Mucosa of rectum (tissue), 2 donors: Measurements from ENCODE around the gene USB1.

ENCODE experiments used
- H3K27ac ChIP-seq, 2 donors: one replicate each; pipeline ENCODE4 v1.7.0; 2013; ENCODE audit warnings: inconsistent platforms in 2 of 2, low read depth in 2 of 2, low read length in 2 of 2
- H3K27me3 ChIP-seq, 2 donors: one replicate each; pipeline ENCODE4 v1.7.0; 2013; ENCODE audit warnings: low read length in 2 of 2; ENCODE audit not compliant: control insufficient read depth in 2 of 2, insufficient read depth in 2 of 2
- H3K36me3 ChIP-seq, 2 donors: one replicate each; pipeline ENCODE4 v1.7.0; 2013; ENCODE audit warnings: low read length in 2 of 2; ENCODE audit not compliant: control insufficient read depth in 2 of 2, insufficient read depth in 2 of 2
- H3K4me1 ChIP-seq, 2 donors: one replicate each; pipeline ENCODE4 v1.7.0; 2013; ENCODE audit warnings: low read length in 2 of 2, mild to moderate bottlenecking in 1 of 2; ENCODE audit not compliant: control insufficient read depth in 2 of 2, insufficient read depth in 2 of 2
- H3K4me3 ChIP-seq, 2 donors: one replicate each; pipeline ENCODE4 v1.7.0; 2013; ENCODE audit warnings: low read length in 2 of 2
- H3K9ac ChIP-seq, 2 donors: one replicate each; pipeline ENCODE4 v1.7.0; 2013; ENCODE audit warnings: low read length in 2 of 2, low read depth in 1 of 2, mild to moderate bottlenecking in 1 of 2
- H3K9me3 ChIP-seq, 2 donors: one replicate each; pipeline ENCODE4 v1.7.0; 2013; ENCODE audit warnings: low read length in 2 of 2; ENCODE audit not compliant: control insufficient read depth in 2 of 2
- donor health status: healthy.
- donor health status: Normal muscosa, but diverticular disease.

The USB1 gene

DNA sequence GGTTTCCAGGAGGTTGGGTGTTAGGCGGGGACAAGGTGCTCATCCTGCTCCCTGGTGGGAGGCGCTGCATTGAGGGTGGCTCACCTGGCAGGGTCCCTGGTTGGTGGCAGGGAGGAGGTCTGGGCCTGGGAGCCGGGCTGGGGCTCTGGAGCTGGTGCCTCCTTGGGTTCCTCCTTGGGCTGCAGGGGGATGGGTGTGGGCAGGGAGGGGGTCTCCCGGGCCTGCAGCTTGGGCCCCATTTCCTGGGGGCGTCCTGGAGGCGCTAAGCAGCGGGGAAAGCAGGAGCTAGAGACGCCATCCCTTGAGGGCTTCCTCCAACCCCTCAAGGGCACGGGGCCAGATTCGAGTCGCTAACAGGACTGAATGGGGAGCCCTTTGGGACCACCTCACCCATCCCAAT, 41.4 kb upstream of the USB1 start:
- Histone ChIP-seq H3K9me3 (no peaks in the 10 kb centered on the region), H3K4me1 (no peaks in the 10 kb centered on the region), H3K27me3 (no peaks in the 10 kb centered on the region), H3K27ac (no peak overlapping the region), H3K4me3 (no peak overlapping the region), H3K36me3 (no peaks in the 10 kb centered on the region), H3K9ac (no peak overlapping the region)

DNA sequence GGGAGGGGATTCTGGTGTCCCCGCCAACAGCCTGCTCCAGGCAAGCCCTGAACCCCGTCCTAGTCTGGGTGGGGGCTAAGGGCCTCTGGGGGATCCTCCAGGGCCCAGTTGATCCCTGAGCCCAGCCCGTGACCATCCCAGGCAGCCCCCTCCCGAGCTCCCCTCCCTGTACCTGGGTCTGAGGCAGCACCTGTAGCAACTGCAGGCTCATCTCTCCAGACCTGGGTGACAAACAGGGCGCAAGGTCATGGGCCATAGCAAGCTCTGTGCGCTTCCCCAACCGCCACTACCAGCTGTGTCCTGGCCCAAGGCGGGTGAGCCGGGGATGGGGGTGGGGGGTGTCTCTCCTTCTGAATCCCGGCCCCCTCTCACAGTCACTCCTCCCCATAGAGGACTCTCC, 40.9 kb upstream of the USB1 start:
- Histone ChIP-seq H3K4me1 (no peaks in the 10 kb centered on the region), H3K36me3 (no peaks in the 10 kb centered on the region), H3K4me3 (no peak overlapping the region)

DNA sequence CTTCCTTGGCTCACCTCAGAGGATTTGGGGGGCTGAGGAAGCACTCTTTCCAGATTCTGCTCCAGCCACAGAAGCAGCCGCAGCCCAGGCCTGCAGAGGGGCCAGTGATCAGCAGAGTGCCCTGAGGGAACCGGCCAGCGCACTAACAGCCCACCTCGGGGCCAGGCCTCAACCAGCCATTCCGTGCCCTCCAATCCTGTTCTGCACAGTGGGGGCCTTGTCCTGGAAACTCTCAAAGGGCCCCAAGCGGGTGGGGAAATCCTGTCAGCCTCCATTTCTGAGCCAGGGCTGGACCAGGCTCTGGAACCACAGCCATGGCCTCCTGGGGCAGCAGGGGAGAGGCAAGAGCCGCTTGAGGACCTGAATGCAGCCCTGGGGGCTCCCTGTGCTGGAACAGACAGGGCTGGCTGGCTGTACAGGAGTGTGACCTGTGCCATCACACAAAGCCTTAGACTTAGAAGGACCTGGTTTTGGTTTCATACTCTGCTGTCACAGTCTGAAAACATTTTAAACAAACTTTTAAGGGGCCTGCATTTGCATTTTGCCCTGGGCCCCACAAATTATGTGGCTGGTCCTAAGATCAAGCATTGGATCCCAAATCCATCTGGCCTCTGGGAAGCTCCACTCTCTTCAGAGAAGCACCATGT, 40.3 kb upstream of the USB1 start:
- Histone ChIP-seq H3K9me3 (no peaks in the 10 kb centered on the region), H3K4me3 (no peak overlapping the region), H3K9ac (no peak overlapping the region), H3K36me3 (no peaks in the 10 kb centered on the region), H3K27ac (no peak overlapping the region), H3K4me1 (no peaks in the 10 kb centered on the region), H3K27me3 (no peaks in the 10 kb centered on the region)

More for the DNA sequence above, 40.9 kb upstream of the USB1 start:
- no peak overlapping the region for H3K27ac ChIP-seq
- no peaks in the 10 kb centered on the region for H3K9me3 ChIP-seq
- no peaks in the 10 kb centered on the region for H3K27me3 ChIP-seq
- no peak overlapping the region for H3K9ac ChIP-seq

DNA sequence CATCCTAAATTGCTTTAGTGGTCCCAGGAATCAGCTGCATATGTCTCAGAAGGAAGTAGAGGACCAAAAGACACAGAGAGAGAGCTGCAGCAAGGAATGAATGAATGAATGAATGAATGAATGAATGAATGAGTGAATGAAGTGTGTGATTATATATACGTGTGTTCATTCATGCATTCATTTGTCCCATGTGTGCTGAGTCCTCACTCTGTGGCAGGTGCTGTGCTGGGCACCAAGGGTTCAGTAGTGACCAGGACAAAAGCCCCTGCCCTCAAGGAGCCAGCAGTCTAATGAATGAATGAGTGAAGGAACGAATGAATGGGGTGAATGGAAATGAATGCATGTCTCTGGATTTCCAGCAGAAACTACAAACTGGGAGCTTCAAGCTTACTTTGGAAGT, 39.7 kb upstream of the USB1 start:
- Histone ChIP-seq H3K4me3 (no peak overlapping the region), H3K27ac (no peak overlapping the region), H3K9ac (no peak overlapping the region)

DNA sequence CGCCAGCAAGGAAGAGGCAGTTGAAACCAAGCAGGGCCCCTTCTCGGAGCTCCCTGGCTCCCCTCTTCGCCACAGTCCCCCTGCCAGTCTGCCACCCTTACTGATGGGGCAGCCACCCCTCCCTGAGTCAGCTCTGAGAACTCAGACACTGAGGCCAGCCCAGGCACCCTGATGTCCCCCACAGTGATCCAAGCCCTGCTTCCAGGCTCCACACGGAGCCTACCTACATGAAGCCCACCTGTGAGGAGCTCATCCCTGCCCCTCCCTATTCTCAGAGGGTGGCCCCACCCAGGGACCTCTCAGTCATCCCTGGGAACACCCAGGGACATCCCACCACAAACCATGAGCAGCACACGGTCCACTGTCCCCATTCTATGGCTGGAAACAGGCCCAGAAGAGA, 39.2 kb upstream of the USB1 start:
- H3K27ac ChIP-seq, result no peak overlapping the region
- H3K27me3 ChIP-seq, result no peaks in the 10 kb centered on the region
- H3K36me3 ChIP-seq, result no peaks in the 10 kb centered on the region
- H3K4me3 ChIP-seq, result no peak overlapping the region
- H3K9me3 ChIP-seq, result no peaks in the 10 kb centered on the region
- no peak overlapping the region for H3K9ac ChIP-seq
- H3K4me1 ChIP-seq, result no peaks in the 10 kb centered on the region

More for the DNA sequence above, 39.7 kb upstream of the USB1 start:
- Histone ChIP-seq H3K9me3 (no peaks in the 10 kb centered on the region), H3K27me3 (no peaks in the 10 kb centered on the region), H3K36me3 (no peaks in the 10 kb centered on the region), H3K4me1 (no peaks in the 10 kb centered on the region)

DNA sequence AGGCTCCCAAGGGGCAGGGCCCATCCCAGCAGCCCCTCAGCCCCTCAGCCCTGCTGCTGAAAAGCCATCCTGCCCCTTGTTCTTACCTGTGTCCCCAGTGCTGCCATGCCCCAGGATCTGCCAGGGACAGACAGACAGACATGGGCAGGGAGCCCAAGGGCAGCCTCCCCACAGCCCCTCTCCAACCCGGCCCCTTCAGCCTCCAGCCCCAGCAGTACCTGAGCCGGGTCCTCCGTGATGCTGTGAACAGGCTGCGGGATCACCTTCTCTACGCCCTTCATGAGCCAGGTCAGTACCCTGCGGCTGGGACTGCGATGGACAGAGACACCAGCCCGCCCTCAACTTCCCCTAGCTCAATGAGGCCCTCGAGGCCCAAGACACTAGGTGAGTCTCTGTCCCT, 38.5 kb upstream of the USB1 start:
- no peaks in the 10 kb centered on the region for H3K36me3 ChIP-seq
- no peaks in the 10 kb centered on the region for H3K4me1 ChIP-seq
- no peak overlapping the region for H3K27ac ChIP-seq
- no peak overlapping the region for H3K9ac ChIP-seq
- H3K4me3 ChIP-seq, result no peak overlapping the region
- no peaks in the 10 kb centered on the region for H3K9me3 ChIP-seq
- H3K27me3 ChIP-seq, result no peaks in the 10 kb centered on the region

DNA sequence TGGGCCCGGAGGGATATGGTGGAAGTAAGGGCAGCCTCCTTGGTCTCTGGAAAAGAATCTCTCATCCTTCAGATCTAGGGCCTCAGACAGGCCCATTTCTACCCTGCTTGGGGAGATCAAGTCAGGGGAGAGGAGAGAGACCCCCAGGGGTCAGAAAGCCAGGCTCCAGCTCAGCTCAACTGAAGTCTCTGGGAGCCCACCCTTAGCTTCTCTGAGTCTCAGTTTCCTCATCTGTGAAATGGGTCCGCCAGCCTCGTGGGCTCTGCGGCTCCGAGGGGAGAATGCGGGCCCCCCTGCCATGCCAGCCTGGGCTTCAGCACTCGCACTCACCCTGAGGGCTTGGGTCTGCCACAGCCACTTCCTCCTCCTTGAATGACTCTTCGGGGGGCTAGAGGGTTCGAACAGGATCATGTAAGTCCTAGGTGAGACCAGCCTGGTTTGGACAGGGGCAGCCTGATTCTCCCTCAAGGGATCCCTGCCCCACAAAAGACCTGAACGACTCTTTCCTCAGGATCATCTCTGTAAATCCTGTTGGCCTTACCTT, 37.0 kb upstream of the USB1 start:
- no peaks in the 10 kb centered on the region for H3K4me1 ChIP-seq
- no peaks in the 10 kb centered on the region for H3K9me3 ChIP-seq
- no peak overlapping the region for H3K9ac ChIP-seq
- H3K36me3 ChIP-seq, result no peaks in the 10 kb centered on the region
- H3K27ac ChIP-seq, result no peak overlapping the region
- H3K4me3 ChIP-seq, result no peak overlapping the region
- no peaks in the 10 kb centered on the region for H3K27me3 ChIP-seq

DNA sequence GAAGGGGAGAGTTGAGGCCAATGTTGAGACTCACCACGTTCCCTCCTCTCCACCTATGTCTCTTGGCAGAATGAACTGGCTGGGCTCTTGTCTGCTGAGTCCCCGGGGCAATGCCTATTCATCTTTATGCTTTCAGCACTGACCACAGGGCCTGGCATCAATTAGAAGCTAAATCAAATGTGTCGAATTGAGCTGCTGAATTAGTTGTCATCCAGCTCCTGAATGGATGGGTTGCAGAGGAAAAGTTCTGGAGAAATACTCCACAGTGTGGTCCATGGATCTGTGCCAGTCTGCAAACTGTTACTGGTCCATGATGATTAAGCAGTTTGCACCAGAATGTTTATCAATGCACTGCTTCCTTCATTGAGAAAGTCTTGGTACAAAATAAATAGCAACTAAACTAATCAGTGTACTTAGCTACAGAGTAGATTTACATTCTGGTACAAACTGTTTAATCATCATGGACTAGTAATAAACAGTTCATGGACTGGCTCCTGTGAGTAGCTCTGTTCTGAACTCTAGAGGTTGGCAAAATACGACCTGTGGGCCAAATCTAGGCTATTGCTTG, 34.9 kb upstream of the USB1 start:
- no peaks in the 10 kb centered on the region for H3K36me3 ChIP-seq
- no peaks in the 10 kb centered on the region for H3K4me1 ChIP-seq
- no peaks in the 10 kb centered on the region for H3K27me3 ChIP-seq
- H3K27ac ChIP-seq, result no peak overlapping the region
- no peaks in the 10 kb centered on the region for H3K9me3 ChIP-seq
- H3K4me3 ChIP-seq, result no peak overlapping the region
- no peak overlapping the region for H3K9ac ChIP-seq

DNA sequence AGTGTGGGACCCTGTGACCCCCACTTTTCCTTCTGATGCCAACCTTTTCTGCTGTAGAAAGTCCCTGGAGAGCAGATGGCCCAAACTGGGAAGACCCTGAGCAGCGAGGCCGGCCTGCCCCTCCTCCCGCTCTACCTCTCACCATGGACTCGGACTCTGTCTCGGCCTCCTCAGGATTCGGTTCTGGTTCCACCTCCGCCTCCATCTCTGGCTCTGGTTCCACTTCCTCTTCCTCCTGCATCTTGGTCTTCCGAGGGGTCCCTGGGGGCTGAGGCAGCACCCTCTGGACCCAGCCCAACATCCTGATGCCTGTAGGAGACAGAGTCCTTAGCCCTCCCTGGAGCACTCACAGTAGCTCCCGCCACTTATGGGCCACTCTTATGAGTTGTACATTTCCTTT, 34.2 kb upstream of the USB1 start:
- H3K9ac ChIP-seq, result no peak overlapping the region
- H3K27me3 ChIP-seq, result no peaks in the 10 kb centered on the region
- no peak overlapping the region for H3K4me3 ChIP-seq
- no peaks in the 10 kb centered on the region for H3K9me3 ChIP-seq
- no peaks in the 10 kb centered on the region for H3K4me1 ChIP-seq
- H3K36me3 ChIP-seq, result no peaks in the 10 kb centered on the region
- no peak overlapping the region for H3K27ac ChIP-seq

DNA sequence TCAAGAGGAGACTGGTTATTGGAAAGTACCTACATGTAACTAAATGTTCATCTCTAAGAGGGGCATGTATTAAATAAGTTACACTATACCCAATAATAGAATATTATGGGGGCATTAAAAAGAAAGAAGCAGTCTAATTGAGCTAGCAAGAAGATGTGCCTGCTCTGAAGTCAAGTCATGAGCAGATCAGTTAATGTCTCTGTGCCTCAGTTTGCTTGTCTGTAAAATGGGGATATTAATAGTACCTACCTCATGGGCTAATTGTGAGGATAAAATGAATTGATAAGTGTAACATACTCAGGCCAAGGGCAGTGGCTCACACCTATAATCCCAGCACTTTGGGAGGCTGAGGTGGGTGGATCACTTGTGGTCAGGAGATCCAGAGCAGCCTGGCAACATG, 33.3 kb upstream of the USB1 start:
- Histone ChIP-seq H3K9ac (no peak overlapping the region), H3K9me3 (no peaks in the 10 kb centered on the region), H3K36me3 (no peaks in the 10 kb centered on the region), H3K4me1 (no peaks in the 10 kb centered on the region), H3K4me3 (no peak overlapping the region), H3K27me3 (no peaks in the 10 kb centered on the region), H3K27ac (no peak overlapping the region)
